GM19455 (cell line): Measurements from ENCODE around the gene HTT.

ENCODE experiments used
- ATAC-seq: cut with Tn5 transposase; IDR thresholded peaks from one replicate; pipeline ENCODE4 v1.9.1; 2021; ENCODE audit not compliant: unreplicated experiment

Gene HTT

DNA sequence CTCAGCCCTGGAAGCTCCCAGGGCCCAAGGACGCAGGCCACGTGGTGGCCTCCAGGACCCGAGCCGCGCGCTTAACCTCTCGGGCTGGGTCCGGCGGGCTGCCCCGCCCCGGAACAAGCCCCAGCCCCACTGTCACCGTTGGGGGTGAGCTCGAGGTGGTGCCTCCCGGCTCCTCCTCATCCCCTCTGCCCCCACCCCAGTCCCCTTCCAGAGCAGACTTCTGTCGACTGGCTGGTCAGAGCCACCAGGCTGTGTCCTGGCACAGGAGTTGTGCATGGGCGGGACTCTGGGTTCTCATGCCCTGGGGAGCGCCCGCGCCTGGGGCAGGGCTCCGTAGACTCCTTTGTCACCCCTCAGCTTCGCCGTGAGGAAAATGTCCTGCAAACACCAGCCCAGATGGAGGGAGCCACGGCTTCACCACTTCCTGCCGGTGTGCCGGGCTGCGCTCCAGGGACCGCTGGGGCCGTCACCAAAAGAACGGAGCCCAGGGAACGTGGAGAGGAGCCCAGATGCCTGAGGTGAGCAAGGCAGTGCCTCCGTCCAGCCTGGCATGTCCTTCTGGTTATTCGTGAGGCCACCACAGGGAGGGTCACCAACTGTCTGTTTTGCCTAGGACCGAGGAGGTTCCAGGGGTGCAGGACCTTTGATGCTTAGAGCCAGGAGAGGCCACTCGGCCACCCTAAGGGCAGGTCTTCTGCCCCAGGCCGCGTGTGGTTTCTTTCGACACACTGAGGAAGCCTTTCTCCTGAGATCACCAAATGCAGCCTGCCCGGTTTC is 211.3 kb downstream of the HTT start:
- peak; percentile 75 for ATAC-seq

DNA sequence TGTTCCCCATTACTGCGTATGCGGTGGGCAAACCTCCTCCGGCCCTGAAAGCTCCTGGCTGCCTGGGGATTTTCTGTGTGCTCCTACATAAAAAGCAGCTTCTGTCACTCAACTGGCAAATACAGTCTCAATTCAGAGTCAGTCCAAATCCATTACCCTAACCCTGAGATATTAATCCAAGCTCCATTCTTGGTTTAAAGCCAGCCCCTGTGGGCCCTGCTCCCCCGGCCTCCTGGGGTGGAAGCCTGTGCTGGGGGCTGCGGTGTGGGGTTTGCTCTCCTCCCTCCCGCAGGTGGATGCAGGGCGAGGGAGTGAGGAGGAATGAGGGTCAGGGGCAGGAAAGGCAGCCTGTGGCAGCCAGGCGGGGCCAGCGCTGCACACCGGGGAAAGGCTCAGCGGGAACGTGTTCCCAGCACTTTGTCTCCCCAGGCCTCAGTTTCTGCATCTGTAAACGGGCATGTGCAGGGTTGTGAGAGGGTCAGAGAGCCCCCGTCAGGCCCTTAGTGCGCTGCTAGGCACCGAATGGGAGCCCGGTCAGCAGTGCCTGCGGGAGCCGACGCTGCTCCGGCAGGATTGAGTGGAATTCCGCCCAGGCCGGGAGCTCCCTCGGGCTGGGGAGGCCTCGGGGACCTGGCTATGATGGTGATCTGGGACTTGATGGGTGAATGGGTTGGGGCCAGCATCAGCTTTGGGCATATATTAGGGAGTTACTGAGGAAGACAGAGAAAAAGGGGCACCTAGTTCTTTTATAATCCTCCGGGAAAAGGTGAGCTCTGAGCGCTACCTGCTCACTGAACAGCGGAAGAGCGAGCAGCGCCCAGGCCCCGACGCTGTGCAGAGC is 212.1 kb downstream of the HTT start:
- ATAC-seq, result peak; percentile 28

DNA sequence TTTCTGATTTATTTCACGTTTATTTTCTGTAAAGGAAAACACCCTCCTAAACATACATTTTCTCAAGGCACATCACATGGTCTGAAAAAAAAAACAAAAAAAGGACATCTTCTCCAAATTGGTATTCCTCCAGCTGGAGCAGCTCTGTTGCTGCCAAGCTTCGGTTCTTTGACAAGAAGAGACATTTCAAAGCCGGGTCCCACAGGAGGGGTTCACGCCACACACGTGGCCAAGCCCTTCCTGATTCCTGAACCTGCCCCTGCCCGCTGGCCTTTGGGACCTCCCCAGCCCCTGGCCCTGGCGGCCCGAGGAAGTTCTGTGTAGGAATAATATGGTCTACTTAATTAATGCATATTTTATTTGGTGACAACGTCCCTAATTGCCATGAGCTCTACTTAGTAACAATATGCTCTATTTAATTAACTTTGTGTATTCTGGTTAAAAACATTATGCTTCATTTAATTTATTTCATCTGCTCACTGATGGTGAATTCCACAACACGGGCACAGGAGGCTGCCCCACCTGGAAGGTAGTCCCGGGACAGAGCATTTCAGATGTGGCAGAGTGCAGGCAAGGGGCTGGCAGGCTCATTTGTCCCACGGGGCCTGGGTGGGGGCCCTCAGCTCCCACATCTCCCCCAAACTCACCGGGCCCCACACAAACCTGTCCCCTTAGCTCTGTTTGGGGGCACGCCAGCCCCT is 212.9 kb downstream of the HTT start:
- ATAC-seq, result no peak

DNA sequence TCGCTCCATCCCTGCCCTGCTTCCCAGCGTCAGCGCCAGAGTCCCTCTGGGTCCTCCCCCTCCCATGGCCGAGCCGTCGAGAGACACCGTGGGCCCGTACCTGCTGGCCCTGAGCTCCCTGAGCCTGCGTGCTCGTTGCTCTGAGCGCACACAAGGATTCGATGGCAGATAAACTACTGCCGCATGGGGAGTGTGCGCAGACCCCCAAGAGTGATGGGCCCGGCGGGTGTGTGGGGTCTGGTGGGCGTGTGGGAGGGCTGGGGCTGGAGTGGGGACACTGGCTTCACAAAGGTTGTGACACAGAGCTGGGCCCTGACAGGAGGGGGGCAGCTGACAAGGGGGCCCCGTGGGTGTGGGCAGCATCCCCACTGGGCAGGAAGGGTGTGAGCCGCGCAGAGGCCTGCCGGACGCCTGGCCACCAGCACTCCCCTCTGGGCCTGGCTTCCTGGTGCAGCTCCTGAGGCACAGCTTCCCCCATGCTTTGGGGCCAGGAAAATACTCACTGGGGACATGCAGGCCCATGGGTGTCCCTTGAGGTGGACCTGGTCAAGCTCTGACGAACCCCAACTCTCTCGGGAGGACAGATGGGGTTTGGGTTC is 213.6 kb downstream of the HTT start:
- ATAC-seq, result no peak

DNA sequence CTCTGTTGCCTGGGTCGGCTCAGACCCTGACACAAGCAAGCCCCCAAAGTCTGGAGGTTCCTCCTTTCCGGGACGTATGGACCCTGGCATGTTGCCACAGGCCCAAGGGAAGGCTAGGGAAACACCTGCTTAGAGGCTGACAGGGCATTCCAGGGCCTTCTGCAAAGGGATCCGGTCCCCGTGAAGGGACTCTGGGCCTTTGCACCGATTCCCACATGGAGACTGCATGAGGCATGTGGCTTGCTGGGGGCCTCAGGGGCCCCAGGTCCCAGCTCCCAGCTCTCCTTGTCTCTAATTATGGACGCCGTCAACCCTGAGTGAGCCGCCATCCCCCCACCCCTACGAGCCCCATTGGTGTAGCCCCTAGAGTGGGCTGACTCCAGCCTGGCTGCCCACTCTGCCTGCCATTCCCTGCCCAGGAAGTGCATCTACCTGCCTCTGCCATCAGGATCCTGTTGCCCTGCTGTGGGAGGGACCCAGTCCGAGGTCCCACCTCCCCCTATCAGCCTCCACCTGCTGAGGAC is 214.2 kb downstream of the HTT start:
- ATAC-seq, result no peak

DNA sequence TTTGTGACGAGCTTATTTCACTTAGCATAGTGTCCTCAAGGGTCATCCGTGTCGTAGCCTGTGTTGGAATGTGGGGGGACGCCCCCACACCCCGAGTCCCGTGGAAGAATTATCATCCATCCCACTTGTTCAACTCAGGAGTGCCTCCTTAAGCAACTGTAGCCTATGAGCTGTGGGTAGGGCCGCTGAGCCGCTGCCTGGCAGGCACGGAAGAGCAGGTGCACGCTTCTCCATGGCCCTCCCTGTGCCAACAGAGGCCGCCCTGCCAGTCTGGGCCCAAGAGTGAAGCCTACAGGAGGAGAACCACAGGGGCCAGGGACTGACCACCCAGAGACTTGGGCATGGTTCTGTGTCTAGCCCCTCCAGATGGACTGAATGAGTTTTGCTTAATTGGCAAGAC is 216.0 kb downstream of the HTT start:
- ATAC-seq, result no peak

DNA sequence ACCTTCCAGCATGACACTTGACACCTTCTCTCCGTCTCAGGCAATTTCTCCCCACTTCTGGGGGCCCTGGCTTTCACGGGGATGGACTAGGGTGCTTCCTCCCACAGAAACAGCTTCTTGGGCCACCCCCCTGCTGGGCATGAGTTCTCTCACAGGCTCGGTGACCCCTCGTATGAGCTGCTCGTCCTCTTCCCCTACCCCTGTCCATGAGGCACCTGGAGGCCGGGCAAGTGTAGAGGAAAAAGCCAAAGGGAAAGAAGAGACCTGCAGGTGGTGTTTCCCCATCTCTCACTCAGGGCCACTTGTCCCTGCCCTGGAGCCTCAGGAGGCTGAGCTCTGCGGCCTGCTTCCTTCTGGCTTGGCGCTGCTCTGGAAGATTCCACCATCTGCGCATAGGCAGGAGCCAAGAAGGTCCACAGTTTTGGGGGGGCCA is 216.4 kb downstream of the HTT start:
- no peak for ATAC-seq

DNA sequence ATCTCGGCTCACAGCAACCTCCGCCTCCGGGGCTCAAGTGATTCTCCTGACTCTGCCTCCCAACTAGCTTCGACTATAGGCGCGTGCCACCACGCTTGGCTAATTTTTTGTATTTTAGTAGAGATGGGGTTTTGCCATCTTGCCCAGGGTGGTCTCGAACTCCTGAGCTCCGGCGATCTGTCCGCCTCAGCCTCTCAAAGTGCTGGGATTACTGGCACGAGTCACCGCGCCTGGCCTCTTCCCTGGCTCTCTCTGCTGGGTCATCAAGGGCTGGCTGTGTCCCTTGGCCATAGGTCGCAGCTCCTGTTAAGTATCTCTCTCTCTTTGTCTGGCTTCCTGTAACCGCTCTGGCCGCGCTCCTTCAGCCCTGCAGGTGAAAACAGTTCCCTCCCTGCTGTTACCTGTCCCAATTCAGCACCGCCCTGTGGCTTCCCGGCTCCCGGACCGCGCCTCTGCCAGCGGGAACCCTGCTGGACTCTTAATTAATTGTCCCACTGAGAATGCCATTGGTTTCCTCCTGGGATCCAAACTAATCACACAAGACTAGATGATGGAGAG is 217.0 kb downstream of the HTT start:
- no peak for ATAC-seq

DNA sequence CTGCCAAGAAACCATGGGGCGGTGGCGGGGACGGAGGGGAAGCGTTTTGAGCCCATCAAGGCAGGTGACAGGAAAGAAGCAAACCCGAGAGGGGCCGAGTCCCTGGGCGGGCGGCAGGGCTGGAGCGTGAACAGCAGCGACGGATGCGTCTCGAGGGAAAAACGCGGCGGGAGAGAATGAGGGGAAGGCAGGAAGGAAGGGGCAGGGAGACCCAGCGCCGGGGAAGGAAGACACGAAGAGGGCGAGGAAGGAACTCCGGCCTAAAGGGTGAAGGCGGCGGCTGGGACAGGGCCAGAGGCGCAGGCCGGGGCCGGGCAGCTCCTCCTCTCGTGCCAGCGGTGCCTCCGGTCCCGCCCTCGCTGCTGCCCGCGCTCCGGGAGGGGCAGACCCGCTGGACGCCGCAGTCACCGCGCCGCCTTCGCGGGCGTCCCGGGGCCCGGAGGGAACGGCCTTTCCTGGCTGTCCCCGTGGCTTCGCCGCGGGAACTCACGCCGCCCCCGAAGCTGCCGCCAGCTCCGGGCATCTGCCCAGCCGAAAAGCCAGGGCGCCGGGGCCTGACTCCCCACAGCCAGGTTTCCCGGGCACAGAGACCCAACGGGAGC is 217.6 kb downstream of the HTT start:
- ATAC-seq, result peak; percentile 15

DNA sequence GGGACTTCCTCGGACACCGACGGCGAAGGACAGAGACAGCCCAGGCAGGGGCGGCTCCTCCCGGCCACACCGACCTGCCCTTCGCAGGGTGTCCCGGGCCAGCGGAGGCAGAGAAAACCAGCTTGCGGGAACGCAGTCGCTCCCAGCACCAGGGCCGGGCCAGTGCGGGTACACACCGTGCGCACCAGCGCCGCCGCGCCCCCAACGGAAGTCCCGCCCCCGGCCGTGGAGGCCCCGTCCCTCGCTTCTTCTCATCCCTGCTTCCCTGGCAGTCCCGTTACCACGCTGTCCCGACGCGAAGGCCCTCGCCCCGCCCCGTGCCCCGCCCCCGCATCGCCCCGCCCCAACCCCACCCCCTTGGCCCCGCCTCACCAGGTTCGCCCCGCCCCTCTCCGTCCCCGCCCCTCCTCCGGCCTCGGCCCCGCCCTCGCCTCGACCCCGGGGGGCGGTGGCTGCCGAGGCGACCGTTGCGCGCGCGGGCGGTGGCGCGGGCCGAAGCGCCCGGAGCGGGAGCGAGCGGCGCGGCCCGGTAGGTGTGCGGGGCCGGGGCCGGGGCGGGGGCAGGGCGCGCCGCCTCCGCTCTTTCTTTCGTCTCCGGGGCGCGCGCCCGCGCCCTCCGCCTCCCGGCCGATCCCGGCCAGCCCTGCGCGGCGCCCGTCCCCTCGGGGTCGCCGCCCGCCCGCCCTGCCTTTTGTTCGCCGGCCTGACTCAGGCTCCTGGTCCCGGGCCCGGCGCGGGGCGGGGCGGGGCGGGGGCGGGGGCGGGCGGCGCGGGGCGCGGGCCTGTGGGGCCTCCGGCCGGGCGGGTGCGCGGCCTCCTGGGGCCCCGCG is 218.3 kb downstream of the HTT start, which contains the start of gene RGS12:
TSS of gene RGS12 (plus strand) at position 451 of the 830 bp plus-strand sequence. CDS start 23,150 bp downstream, outside the sequence.
- peak; percentile 85 for ATAC-seq
